ENCODE data around the gene SYK. TPM values are rescaled to one million over a fixed set of nuclear protein-coding genes. Genes with fewer than 3 reads are reported as not detected.

SYK gene
- total RNA-seq, 1 experiment from 2014 or later, result 5.9 TPM

- POLR2A ChIA-PET, result no interaction called here
- Mint-ChIP-seq H3K27me3 (ENCODE audit: insufficient read depth, unreplicated experiment) (no peaks in the 10 kb centered on the region), H3K36me3 (ENCODE audit: insufficient read depth, unreplicated experiment) (no peaks in the 10 kb centered on the region), H3K9me3 (ENCODE audit: unreplicated experiment) (no peaks in the 10 kb centered on the region), H3K4me1 (ENCODE audit: insufficient read depth, unreplicated experiment) (no peaks in the 10 kb centered on the region), H3K4me3 (ENCODE audit: unreplicated experiment) (no peak overlapping the region), H3K27ac (ENCODE audit: low read depth, unreplicated experiment) (no peak overlapping the region)
- no TSS peak for BruUV-seq (replicated peaks)
- CTCF ChIA-PET, result no interaction called here
- intact Hi-C loops (cut with micrococcal nuclease), result no loop called here
- no peak for TF ChIP-seq CTCF (IDR thresholded peaks at IDR 0.05; ENCODE audit: unreplicated experiment)
- no peak for DNase-seq (ENCODE audit: unreplicated experiment)
Observed at GRCh38 chr9:90895786-90896185, 94.2 kb downstream of the SYK start.

- H3K9me3 Mint-ChIP-seq (ENCODE audit: unreplicated experiment), result no peaks in the 10 kb centered on the region
- BruUV-seq (replicated peaks), result no TSS peak
- H3K27me3 Mint-ChIP-seq (ENCODE audit: insufficient read depth, unreplicated experiment), result no peaks in the 10 kb centered on the region
- CTCF ChIA-PET, result no interaction called here
- intact Hi-C loops (cut with micrococcal nuclease), result no loop called here
- H3K4me1 Mint-ChIP-seq (ENCODE audit: insufficient read depth, unreplicated experiment), result no peaks in the 10 kb centered on the region
- POLR2A ChIA-PET, result no interaction called here
- H3K36me3 Mint-ChIP-seq (ENCODE audit: insufficient read depth, unreplicated experiment), result no peaks in the 10 kb centered on the region
- H3K4me3 Mint-ChIP-seq (ENCODE audit: unreplicated experiment), result no peak overlapping the region
- TF ChIP-seq CTCF (IDR thresholded peaks at IDR 0.05; ENCODE audit: unreplicated experiment), result no peak
- no peak for DNase-seq (ENCODE audit: unreplicated experiment)
- no peak overlapping the region for H3K27ac Mint-ChIP-seq (ENCODE audit: low read depth, unreplicated experiment)
Observed at GRCh38 chr9:90896231-90896630, 94.6 kb downstream of the SYK start.

GRCh38 chr9:90898228-90898627 is 96.6 kb downstream of the SYK start:
- intact Hi-C loops (cut with micrococcal nuclease), result no loop called here
- POLR2A ChIA-PET, result no interaction called here
- H3K4me1 Mint-ChIP-seq (ENCODE audit: insufficient read depth, unreplicated experiment), result no peaks in the 10 kb centered on the region
- CTCF ChIA-PET, result interaction anchor here (0.6 to 0.8 kb wide), 2 partner anchors 24 to 869 kb away, joined by 3 read pairs; no protein-coding TSS in a partner anchor
- H3K27ac Mint-ChIP-seq (ENCODE audit: low read depth, unreplicated experiment), result no peak overlapping the region
- TF ChIP-seq CTCF (IDR thresholded peaks at IDR 0.05; ENCODE audit: unreplicated experiment), result no peak
- no peaks in the 10 kb centered on the region for H3K27me3 Mint-ChIP-seq (ENCODE audit: insufficient read depth, unreplicated experiment)
- H3K4me3 Mint-ChIP-seq (ENCODE audit: unreplicated experiment), result no peak overlapping the region
- no TSS peak for BruUV-seq (replicated peaks)
- no peak for DNase-seq (ENCODE audit: unreplicated experiment)
- no peaks in the 10 kb centered on the region for H3K36me3 Mint-ChIP-seq (ENCODE audit: insufficient read depth, unreplicated experiment)
- peaks cover 5% of the 10 kb centered on the region for H3K9me3 Mint-ChIP-seq (ENCODE audit: unreplicated experiment)

- intact Hi-C loops (cut with micrococcal nuclease), result no loop called here
Observed at GRCh38 chr9:90899287-90899686, 97.7 kb downstream of the SYK start.

More at GRCh38 chr9:90899287-90899686, 97.7 kb downstream of the SYK start:
- Mint-ChIP-seq H3K4me3 (ENCODE audit: unreplicated experiment) (no peak overlapping the region), H3K27ac (ENCODE audit: low read depth, unreplicated experiment) (no peak overlapping the region), H3K4me1 (ENCODE audit: insufficient read depth, unreplicated experiment) (no peaks in the 10 kb centered on the region), H3K9me3 (ENCODE audit: unreplicated experiment) (peaks cover 8% of the 10 kb centered on the region), H3K36me3 (ENCODE audit: insufficient read depth, unreplicated experiment) (no peaks in the 10 kb centered on the region), H3K27me3 (ENCODE audit: insufficient read depth, unreplicated experiment) (no peaks in the 10 kb centered on the region)
- no peak for TF ChIP-seq CTCF (IDR thresholded peaks at IDR 0.05; ENCODE audit: unreplicated experiment)
- BruUV-seq (replicated peaks), result no TSS peak
- POLR2A ChIA-PET, result no interaction called here
- DNase-seq (ENCODE audit: unreplicated experiment), result no peak
- CTCF ChIA-PET, result no interaction called here

All from MCF 10A (cell line).